ENCODE measurements around the gene ST3GAL2.
"Not testable (repeated sequence)": the region's sequence is repeated elsewhere in the genome, so short reads cannot be mapped to it uniquely, and the experiment has no call there.

Gene ST3GAL2

DNA sequence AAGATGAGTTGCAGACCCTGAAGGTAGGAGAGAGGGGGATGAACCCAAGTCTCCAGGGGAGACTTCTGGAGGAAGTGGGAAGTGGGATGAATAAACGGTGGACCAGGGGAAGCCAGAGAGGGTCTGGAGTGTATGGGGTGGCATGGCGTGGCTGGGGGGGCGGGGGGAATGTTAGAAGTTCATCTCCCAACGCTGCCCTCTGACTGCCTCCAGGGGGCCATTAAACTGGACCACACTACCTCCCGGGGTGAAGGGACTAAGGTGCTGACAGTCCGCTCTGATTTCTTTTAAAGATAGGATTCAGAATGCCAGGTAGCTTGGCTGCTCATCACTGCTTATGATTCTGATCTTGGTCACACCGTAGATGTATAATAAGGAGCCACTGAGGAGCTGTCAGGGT, 21.2 kb downstream of the ST3GAL2 start:
- no peak for DNase-seq (ENCODE audit: low spot score)

DNA sequence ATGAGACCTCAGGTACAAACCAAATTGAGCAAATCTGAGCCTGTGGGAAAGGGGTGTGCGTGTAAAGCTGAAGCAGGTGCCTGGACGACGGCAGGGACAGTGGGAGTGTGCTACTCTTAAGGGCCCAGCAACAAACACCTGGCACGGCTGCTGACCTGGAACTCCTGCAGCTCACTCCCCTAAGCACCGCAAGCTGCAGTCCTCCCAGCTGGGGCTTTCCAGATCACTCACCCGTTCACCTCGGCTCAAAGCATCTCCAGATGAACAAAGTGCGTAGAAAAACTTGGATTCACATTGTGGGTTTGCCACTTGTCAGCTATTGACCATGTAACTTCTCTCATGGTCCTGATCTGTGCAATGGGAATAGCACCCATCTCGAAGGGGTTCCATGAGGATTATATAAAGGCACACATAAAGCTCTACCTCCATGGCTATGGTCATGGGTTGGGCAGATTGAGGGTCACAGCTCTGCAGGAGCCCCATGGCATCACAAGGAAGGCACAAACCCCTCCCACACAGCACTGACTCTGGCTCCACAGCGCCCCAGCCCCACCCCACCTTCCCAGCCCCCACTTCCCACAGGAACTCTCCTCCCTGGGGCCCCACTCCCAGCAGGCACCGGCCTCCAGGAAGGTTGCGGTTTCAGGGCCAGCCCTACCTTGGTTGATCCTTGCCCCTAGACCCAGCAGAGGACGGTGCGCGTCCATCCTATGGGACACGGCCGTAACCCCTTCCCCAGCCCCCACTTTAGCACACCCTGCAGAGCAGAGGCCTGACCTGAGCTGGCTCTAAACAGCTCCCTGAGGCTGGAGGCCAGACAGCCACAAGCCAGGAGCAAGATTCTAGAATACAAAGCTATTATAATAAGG, 21.9 kb downstream of the ST3GAL2 start:
- no peak for DNase-seq (ENCODE audit: low spot score)

DNA sequence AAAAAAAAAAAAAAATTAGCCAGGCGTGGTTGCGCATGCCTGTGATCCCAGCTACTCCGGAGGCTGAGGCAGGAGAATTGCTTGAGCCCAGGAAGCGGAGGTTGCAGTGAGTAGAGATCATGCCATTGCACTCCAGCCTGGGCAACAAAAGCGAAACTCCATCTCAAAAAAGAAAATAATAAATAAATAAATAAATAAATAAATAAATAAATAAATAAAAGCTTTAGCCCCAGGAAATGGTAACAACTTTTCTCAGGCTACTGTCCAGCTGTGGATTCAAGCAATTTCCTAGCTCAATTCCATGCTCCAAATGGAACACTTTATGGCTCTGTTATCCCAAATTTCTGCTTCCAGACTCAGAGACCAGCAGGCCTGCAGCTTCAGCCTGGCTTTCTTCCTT, 25.3 kb downstream of the ST3GAL2 start:
- not testable (repeated sequence) for DNase-seq (ENCODE audit: low spot score)

DNA sequence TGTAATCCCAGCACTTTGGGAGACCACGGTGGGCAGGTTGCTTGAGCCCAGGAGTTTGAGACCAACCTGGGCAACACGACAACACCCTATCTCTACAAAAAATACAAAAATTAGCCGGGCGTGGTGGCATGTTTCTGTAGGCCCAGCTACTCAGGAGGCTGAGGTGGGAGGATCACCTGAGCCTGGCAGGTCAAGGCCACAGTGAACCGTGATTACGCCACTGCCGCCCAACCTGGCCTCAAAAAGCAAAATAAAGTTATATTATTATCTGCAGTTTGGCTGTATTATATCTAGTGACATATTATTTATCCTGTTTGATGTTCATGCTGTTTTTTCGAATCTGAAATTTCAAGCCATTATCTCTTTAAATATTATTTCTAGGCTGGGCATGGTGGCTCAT, 26.5 kb downstream of the ST3GAL2 start:
- DNase-seq (ENCODE audit: low spot score), result no peak

DNA sequence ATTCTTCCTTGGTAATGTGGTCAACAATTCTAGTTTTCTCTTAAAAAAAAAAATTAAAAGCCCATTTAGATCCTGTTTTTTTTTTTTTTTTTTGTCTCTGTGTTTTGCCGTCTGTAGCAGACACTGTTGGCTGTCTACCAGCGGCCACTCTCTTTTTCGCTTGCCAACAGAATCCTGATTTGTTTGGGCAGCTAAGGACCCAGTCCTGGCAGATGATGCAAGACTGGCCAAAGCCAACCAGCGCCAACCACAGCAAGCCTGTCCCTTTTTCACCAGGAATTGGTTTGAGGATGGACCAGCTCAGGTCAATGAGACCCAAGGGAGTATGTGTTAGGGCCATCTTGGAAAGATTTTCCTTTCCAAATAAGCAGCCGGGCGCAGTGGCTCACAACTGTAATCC, 28.2 kb downstream of the ST3GAL2 start:
- no peak for DNase-seq (ENCODE audit: low spot score)

DNA sequence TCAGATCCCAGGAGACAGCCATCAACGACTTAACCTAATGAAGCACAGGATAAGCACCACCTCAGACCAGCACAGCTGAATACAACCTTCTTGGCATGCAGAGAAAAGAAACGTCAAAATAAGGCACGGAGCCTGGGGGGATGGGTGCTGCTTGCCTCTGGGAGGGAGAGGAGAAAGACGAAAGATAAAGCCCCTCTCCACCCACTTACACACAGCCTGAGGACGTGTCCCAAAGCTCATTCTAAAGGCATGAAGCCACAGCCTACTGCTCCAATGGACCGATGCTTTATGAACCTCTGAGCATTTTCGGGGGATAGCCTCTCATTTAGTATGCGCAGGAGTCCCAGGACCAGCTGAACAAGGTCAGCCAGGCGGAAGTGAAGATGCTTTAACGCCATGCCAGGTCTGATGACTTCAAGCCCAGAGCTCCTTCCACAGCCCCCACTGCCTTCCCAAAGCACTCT, 31.1 kb downstream of the ST3GAL2 start:
- no peak for DNase-seq (ENCODE audit: low spot score)

DNA sequence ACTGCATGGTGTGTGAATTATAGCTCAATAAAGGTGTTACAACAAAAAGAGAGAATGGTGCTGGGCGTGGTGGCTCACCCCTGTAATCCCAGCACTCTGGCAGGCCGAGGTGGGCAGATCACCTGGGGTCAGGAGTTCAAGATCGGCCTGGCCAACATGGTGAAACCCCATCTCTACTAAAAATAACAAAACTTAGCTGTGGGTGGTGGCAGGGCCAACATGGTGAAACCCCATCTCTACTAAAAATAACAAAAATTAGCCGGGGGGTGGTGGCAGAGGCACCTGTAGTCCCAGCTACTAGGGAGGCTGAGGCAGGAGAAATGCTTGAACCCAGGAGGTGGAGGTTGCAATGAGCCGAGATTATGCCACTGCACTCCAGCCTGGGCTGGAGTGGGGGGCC, 32.8 kb downstream of the ST3GAL2 start:
- not testable (repeated sequence) for DNase-seq (ENCODE audit: low spot score)

DNA sequence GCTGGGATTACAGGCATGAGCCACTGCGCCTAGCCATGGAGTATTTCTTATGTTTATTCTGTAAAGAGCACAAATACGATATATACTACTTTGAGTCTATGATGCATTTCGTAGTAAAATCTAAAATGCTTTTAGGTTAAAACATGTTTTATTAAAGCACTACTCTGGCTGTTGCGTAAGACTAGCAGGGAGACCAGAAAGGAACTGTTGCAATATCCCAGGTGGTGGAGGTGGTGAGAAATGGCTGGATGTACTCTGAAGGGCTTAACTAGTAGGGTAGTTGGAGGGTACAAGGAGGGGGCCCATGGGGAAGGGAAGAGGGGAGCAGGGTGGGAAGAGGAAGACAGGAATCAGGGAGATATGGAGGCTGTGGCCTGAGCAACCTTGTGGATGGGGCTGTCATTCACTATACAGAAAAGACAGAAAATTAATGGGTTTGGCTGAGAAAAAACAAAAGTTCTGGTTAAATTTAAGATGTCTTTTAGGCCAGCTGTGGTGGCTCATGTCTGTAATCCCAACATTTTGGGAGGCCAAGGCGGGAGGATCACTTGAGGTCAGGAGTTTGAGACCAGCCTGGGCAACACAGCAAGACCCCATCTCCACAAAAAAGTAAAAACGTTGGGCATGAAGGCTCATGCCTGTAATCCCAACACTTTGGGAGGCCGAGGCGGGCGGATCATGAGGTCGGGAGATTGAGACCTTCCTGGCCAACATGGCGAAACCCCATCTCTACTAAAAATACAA, 35.8 kb downstream of the ST3GAL2 start:
- no peak for DNase-seq (ENCODE audit: low spot score)

DNA sequence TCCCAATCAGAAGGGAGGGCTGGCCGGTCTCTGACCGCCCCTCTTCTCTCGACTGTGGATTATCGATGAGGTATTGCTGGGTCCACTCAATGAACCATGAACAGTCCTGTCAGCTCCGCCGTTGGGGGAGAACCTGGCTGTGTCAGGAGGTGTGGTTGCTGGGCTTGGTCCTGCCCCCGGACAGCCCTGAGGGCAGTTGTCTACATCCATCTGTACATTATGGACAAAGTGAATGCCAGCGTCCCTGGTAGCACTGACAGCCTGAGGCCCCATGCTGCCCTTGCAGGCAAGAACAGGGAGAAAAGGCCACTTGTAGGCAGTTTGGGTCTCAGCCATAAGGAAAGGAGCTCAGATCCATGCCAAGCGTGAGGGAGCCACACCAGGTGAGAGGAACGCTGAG, 38.9 kb downstream of the ST3GAL2 start:
- no peak for DNase-seq (ENCODE audit: low spot score)

DNA sequence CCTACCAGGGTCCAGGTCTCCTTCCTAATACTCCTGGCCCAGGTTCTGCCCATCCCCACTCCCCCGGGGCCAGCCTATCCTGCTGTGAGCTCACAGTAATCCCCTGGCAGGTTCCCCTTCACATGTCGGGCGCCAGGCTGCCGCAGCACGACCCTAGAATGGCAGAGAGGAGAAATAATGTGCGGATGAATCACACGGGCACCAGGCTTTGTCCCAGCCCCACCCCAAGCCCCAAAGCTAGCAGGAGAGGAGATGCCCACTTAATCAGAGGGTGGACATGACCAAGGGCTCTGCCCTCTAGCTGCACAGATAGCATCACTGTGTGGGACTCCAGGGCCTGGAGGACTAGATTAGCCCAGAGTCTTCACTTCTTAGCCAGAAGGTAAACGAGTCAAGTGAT, 39.5 kb downstream of the ST3GAL2 start:
- no peak for DNase-seq (ENCODE audit: low spot score)

DNA sequence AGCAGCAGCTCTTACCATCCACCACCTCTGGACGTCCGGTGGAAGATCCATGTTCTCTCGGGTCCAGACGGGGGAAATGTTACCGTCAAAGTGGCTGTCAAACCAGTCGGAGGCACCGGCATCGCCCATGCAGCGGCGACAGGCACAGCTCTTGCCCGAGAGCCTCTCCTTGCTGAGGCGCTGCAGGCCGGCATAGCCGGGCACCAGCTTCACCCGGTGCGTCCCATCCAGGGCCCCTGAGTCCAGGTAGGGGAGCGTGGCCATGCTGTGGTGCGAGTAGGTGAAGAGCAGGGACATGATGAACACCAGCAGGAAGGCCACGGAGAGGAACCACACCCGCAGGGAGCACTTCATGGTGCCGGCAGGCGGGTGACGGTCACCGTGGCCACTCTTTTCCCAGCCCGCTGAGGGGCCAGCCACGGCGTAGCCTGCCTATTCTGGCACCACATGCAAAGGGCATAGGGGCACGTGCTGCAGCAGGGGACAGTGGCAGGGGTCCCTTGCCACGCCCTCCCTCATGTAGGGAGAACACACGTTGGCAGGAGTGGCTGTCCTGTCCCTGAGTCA, 40.6 kb downstream of the ST3GAL2 start:
- no peak for DNase-seq (ENCODE audit: low spot score)

DNA sequence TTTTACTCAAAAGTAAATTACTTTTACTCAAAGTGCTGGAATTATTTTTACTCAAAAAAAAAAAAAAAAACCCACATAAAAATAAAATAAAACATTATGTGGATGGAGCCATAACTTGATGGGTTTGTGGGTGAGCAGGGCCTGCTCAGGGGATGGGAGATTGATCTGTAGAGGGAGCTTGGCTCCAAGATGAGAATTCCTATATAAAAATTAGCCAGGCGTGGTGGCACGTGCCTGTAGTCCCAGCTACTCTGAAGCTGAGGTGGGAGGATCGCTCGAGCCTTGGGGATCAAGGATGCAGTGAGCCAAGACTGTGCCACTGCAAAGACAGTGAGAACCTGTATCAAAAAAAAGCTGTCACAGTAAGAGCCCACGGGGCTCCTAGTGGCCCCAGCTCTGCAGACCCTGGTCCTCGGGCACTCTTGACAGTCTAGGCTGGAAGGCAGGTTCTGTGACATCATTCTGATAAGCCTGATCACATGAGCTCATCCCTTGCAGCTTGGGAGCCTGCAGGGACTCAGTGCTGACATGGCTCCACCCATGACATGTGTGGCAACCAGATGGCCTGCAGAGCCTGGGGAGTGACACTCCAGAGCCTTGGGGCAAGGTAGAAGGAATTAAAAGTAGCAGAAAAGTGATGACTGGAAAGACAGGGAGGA, 42.5 kb downstream of the ST3GAL2 start:
- DNase-seq (ENCODE audit: low spot score), result no peak

DNA sequence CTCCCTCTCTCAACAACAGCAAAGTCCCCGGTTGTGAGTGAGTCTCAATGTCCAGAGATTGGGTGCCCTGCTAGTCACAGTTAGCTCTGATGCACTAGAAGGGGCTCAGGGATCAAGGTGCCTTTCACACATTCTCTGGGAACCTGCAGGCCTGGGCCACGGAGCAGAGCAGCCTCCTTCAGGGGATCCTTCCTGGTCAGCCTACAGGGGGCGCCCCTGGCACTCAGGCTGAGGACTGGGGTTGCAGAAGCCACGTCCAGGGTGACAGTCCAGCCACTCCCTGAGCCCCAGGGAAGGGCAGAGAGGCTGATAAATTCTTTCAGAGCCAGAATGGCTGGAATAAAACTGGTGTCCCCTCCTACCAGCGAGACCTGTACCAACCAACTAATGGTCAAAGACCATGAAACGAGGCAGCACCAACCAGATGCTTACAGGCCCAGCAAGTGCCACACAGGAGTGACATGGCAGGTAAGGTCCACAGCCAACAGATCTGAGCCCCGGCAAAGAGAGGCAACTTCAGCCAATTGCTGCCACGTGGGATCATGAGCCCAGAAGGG, 43.5 kb downstream of the ST3GAL2 start:
- DNase-seq (ENCODE audit: low spot score), result peak; percentile 59

DNA sequence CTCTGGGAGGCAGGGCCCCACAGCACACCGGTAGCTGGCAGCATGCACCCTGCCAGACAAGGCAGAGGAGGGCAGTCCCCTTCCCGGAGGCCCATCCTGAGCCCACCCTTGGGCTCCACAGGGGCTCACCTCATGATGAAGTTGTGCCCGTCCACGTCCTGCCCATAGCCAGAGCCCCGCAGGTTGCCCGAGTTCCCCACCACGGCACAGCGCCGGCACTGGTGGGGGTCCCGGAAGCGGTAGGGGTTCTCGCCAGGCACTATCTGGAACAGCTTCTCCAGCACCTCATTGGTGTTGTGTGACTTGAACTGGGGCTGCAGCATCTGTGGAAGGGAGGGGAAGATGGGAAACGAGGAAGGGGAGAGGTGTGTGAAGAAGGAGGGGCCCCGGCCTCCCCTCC, 44.0 kb downstream of the ST3GAL2 start:
- DNase-seq (ENCODE audit: low spot score), result no peak

DNA sequence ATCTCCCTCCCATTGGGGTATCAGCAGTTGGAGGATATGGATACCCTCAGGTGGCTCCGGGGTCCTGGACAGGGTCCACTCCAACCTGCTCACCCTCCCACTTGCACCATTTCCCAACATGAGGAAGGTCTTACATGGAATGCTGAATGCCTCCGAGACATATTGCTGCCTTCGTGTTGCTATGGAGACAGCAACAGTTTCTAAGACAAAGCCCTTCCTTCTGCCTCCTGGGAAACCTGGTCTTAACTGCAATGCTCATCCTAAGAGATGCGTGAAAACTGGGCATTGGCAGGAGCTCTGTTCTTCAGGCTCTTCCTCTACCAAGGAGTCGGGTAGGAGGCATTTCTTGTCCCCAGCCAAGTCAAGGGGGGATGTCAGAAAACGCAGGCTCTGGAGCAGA, 45.2 kb downstream of the ST3GAL2 start:
- no peak for DNase-seq (ENCODE audit: low spot score)

DNA sequence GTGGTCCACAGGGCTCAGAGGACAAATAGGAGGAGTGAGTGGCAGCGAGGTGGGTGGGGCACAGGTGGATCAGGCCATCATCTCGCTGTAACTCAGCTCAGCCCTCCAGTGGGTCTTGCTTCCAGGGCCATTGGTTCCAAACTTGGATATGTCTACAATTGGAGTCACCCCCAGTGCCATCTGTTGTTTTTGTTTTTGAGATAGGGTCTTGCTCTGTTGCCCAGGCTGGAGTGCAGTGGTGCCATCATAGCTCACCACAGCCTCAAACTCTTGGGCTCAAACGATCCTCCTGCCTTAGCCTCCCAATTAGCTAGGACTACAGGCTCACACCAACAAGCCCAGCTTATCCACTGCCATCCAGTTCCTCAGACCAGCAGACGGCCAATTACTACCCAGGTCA, 46.3 kb downstream of the ST3GAL2 start:
- no peak for DNase-seq (ENCODE audit: low spot score)

DNA sequence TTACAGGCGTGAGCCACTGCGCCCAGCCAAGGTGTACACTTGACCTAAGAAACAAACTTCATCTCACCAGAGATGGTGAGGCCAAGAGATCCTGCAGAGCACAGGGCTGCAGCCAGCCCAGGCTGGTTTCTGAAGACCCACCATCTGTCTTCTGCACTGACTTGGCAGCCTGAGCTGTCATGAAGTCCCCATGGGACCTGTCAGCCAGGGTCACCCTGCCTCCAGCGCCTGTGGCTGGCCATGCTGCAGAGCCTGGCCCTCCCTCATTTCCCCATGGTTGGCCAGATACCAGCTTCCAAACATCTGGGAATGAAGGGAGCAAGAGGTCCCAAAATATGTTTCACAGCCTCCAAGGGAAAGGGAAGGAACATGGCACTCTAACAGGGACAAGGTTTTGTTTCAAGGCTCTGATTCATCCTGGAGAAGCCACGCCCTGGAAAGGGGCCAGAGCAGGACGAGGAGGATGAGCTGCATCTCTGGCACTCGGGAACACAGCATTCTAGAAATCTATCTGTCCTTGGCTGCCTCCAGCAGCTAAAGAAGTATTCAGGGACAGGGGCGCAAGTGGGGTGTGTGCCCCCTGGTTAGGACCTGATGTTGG, 46.9 kb downstream of the ST3GAL2 start:
- DNase-seq (ENCODE audit: low spot score), result no peak

DNA sequence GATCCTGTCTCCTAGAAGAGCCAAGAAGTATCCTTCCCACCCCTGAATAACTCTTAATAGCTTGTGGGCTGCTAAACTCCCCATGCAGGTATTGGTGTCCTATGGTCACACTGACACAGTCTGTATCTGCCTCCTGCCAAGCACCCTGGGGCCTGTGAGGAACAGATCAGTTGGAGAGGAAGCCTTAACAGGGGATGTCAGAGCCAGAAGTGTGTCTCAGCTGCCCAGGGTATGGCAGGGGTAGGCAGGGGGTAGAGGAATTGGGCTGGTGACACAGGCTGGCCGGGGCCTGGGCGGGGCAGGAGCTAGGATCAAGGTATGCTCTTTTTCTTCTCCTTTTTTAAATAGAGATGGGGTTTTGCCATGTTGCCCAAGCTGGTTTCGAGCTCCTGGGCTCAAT, 47.5 kb downstream of the ST3GAL2 start:
- no peak for DNase-seq (ENCODE audit: low spot score)

DNA sequence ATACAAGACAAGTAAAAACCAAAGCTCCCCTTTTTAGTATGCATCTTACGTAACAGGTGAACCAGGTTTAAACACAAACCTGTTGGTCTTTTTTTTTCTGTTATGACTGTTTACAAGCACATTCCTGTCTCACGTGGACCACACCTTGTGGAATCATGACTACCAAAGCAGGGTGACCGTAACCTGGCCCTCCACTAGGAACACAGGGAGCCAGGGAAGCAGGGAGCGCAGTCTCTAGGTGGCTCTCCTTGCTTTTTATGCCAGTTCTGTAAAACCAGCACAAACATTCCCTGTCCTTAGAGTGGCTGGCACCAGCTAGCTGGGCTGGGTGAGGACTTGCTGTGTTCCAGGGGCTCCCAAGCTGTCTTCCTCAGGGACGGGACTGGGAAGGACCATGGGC, 48.1 kb downstream of the ST3GAL2 start:
- no peak for DNase-seq (ENCODE audit: low spot score)

DNA sequence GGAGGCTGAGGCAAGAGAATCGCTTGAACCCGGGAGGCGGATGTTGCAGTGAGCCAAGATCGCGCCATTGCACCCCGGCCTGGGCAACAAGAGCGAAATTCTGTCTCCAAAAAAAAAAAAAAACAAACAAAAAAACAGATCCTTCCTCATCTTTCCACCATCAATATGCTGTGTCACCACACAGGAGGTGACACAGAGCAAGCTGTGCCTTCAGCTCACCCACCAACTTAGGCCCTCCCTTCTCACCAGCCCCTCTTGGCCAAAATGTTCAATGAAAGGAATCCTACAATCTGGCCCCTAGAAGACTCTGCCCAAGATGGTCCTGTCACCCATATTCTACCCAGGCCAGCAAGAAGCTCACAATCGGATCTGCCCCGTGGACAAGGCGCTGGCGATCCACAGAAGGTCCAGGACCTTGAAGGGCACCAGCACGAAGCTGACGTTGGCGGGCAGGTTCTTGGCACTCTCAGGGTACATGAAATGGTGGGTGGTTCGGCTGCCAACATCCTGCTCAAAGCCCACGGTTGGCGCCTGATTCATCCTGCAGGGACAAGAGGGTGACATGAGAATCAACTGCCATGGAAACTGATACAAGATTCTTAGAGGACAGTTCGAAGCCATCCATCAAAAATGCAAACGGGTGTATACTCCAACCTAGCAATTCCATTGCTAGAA, 50.8 kb downstream of the ST3GAL2 start:
- DNase-seq (ENCODE audit: low spot score), result no peak

Measured in CD4-positive, alpha-beta T cell treated with Interleukin-6 at 100 ng/mL for 8 hours (primary cell).